HFFc6 (cell line): Measurements from ENCODE around the gene MFAP5. TPM values are rescaled to one million over a fixed set of nuclear protein-coding genes. Genes with fewer than 3 reads are reported as not detected.

Experiments used
- DNase-seq: peaks from one replicate; pipeline ENCODE4 v3.0.0-alpha.2; 2018
- H3K27ac Mint-ChIP-seq: 2 replicates; pipeline ENCODE4 v1.8.0; 2020; ENCODE audit warnings: mild to moderate bottlenecking, mixed read lengths
- H3K27me3 Mint-ChIP-seq: 2 replicates; pipeline ENCODE4 v1.8.0; 2021; ENCODE audit warnings: mild to moderate bottlenecking, moderate library complexity, mixed read lengths; ENCODE audit not compliant: insufficient read depth
- H3K36me3 Mint-ChIP-seq: 2 replicates; pipeline ENCODE4 v1.8.0; 2021; ENCODE audit warnings: low read depth, mixed read lengths
- H3K4me1 Mint-ChIP-seq: 2 replicates; pipeline ENCODE4 v1.8.0; 2020; ENCODE audit warnings: low read depth, mixed read lengths
- H3K4me3 Mint-ChIP-seq: 2 replicates; pipeline ENCODE4 v1.8.0; 2020; ENCODE audit warnings: mild to moderate bottlenecking, moderate library complexity, mixed read lengths
- H3K9me3 Mint-ChIP-seq: 2 replicates; pipeline ENCODE4 v1.8.0; 2020; ENCODE audit warnings: mild to moderate bottlenecking, mixed read lengths
- total RNA-seq, 6 experiments: library from RNA; stranded (reverse); fragmentation: NEBNext Ultra II Directional; extraction: Animal tissue kit (Norgen Biotek cat#: 25700); gene quantifications; 2 replicates in 1 of 6; 3 replicates in 5 of 6; pipeline ENCODE4 v1.2.3, GENCODE V29; 2021
- TF ChIP-seq, protein P1 (sequence below): fragments of 200-600 bp; sonication (generic); IDR thresholded peaks from 2 replicates; pipeline ENCODE4 v1.5.0; 2021; ENCODE audit warnings: antibody characterized with exemption, mild to moderate bottlenecking

Gene MFAP5
- total RNA-seq, 6 experiments from 2014 or later, result 42.1 to 194 (median 167) TPM

DNA sequence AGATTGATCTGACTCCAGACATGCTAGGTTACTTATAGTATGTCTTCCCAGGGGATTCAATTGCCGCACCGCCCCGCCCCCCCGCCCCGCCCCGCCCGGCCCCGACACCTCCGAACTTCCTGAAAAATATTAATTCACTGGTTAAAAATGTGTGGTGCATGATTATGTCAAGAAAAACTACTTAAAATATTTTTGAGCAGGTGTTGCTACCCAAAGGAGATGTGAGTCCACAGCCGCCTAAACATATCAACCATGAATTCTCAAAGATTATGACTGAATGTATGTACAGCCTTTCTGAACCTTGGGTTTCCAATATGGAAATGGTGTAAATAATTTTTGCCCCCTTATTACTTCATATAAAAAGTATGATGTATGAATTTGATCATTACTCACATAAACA lies 32.5 kb upstream of the MFAP5 start:
- Mint-ChIP-seq H3K27ac (no peak overlapping the region), H3K9me3 (no peaks in the 10 kb centered on the region), H3K36me3 (0 out of 2 replicates have a peak, but pooled peaks cover under 1% of the 10 kb centered on the region), H3K27me3 (peaks cover 14% of the 10 kb centered on the region), H3K4me1 (peaks cover 36% of the 10 kb centered on the region), H3K4me3 (no peak overlapping the region)
- TF ChIP-seq, protein P1, sequence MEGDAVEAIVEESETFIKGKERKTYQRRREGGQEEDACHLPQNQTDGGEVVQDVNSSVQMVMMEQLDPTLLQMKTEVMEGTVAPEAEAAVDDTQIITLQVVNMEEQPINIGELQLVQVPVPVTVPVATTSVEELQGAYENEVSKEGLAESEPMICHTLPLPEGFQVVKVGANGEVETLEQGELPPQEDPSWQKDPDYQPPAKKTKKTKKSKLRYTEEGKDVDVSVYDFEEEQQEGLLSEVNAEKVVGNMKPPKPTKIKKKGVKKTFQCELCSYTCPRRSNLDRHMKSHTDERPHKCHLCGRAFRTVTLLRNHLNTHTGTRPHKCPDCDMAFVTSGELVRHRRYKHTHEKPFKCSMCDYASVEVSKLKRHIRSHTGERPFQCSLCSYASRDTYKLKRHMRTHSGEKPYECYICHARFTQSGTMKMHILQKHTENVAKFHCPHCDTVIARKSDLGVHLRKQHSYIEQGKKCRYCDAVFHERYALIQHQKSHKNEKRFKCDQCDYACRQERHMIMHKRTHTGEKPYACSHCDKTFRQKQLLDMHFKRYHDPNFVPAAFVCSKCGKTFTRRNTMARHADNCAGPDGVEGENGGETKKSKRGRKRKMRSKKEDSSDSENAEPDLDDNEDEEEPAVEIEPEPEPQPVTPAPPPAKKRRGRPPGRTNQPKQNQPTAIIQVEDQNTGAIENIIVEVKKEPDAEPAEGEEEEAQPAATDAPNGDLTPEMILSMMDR, result no peak
- no peak for DNase-seq

DNA sequence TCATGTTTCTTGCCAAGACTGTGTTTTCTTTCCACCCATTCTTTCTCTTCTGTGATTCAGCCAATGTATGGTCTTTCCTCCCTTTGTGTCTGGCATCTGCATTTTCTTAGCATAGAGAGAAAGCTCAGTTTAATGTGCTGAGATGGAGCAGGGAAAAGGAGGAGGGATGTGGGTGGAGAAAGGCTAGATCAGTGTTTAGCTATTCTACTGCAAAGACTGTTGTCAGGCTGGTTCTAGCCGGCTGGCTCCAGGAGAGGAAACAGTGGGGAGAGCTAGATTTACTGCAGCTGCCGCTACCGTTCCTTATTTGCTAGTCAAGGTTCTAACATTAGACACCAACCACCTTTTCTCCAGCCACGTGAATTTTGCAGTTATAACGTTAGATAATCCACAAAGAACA lies 29.9 kb upstream of the MFAP5 start:
- peak; percentile 12 for DNase-seq
- peaks cover 20% of the 10 kb centered on the region for H3K4me1 Mint-ChIP-seq
- TF ChIP-seq, protein P1, result no peak
- peaks cover 17% of the 10 kb centered on the region for H3K27me3 Mint-ChIP-seq
- H3K9me3 Mint-ChIP-seq, result no peaks in the 10 kb centered on the region
- no peak overlapping the region for H3K27ac Mint-ChIP-seq
- no peaks in the 10 kb centered on the region for H3K36me3 Mint-ChIP-seq
- H3K4me3 Mint-ChIP-seq, result no peak overlapping the region; the same call in 1 of the 2 replicates

DNA sequence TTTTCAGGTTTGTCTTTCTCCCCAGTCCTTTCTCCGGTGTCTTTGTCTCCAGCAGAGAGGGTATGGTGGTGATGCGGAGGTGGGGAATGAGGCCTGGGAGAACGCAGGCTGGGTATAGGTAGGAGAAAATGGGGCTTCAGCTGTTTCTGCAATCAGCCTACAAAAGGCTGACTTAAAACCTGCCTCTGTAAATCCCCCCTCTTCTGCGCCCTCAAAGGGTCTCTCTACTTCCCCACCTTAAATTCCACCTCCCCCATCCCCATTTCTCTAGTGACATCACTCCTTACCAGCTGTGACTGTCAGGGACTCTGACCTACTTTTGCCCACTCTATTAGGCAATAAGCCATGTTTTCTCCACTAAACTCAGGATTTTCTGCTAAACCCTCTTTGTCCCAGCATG lies 27.1 kb upstream of the MFAP5 start:
- H3K36me3 Mint-ChIP-seq, result no peaks in the 10 kb centered on the region
- peaks cover 10% of the 10 kb centered on the region; the same call in 1 of the 2 replicates for H3K4me1 Mint-ChIP-seq
- TF ChIP-seq, protein P1, result no peak
- no peak overlapping the region for H3K27ac Mint-ChIP-seq
- H3K9me3 Mint-ChIP-seq, result no peaks in the 10 kb centered on the region
- no peak overlapping the region for H3K4me3 Mint-ChIP-seq
- no peak for DNase-seq
- H3K27me3 Mint-ChIP-seq, result peaks cover 17% of the 10 kb centered on the region

DNA sequence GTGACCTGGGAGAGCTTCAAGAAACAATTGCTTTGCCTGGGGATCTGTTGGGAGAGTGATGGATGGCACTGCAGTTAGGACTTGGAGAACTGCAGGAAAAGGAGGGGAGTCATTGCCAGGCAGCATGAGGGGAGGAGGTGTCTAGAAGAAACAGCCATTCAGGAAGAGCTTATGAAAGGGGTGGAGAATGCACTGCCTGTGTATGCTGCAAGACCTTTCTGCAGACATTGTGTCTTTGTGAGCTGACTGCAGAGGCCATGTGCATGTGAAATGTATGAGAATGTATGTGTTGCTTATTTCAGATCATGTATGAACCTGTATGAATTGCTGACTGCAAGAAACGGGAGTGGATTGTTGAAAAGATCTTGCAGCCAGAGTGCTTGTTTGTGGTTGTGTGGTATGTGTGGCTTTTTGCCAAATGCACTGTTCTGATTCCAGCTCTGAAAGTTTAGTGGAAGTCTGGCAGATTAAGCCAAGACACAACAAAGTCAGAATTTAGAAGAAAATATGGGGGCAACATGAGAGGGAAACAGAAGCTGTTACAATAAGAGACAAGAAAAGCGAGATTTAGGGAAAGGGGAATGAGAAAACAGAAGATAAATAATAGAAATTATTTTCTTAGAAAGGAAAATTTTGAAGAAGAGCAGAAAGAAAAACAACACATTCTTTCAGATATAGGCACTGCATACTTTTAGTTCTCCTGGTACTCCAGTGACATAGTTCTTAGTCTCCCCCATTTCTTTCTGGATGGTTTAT lies 25.4 kb upstream of the MFAP5 start:
- Mint-ChIP-seq H3K9me3 (no peaks in the 10 kb centered on the region), H3K27ac (no peak overlapping the region), H3K27me3 (peaks cover 21% of the 10 kb centered on the region), H3K4me3 (no peak overlapping the region), H3K4me1 (peaks cover 10% of the 10 kb centered on the region; the same call in 1 of the 2 replicates), H3K36me3 (no peaks in the 10 kb centered on the region)
- DNase-seq, result peak; percentile 69
- TF ChIP-seq, protein P1, result no peak

DNA sequence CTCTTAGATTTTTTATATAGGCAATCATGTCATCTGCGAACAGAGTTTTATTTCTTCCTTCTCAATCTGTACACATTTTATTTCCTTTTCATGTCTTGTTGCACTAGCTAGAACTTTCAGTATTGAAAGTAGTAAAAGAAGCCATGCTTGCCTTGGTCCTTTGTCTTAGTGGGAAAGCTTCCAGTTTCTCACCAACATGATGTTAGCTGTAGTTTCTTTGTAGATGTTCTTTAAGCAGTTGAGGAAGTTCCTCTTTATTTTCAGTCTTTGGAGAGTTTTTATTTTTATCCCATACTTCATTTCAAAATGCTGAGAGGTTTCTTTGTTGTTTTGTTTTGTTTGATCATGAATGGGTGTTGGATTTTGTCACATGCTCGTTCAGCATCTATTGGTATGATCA lies 22.4 kb upstream of the MFAP5 start:
- peaks cover 9% of the 10 kb centered on the region for H3K27me3 Mint-ChIP-seq
- no peak overlapping the region for H3K27ac Mint-ChIP-seq

More for the DNA sequence above, 22.4 kb upstream of the MFAP5 start:
- TF ChIP-seq, protein P1, result no peak
- H3K4me1 Mint-ChIP-seq, result peaks cover 20% of the 10 kb centered on the region
- DNase-seq, result no peak
- H3K9me3 Mint-ChIP-seq, result no peaks in the 10 kb centered on the region
- H3K36me3 Mint-ChIP-seq, result no peaks in the 10 kb centered on the region
- H3K4me3 Mint-ChIP-seq, result no peak overlapping the region
